K562 (cell line): ENCODE data around the gene SEMA4F. TPM values are rescaled to one million over a fixed set of nuclear protein-coding genes. Genes with fewer than 3 reads are reported as not detected.

Experiments used
- ARID1B ChIP-seq: fragments of 450-650 bp; IDR thresholded peaks from 2 replicates; pipeline ENCODE4 v1.6.1; 2016; ENCODE audit warnings: antibody characterized with exemption, mild to moderate bottlenecking, inconsistent platforms
- CHD2 ChIP-seq: IDR thresholded peaks from 2 replicates; pipeline ENCODE4 v1.6.1; 2011; ENCODE audit warnings: low read depth, low read length
- CLOCK ChIP-seq: fragments of 250-450 bp; sonication (Bioruptor Pico); IDR thresholded peaks from 2 replicates; pipeline ENCODE4 v1.4.0; 2020; ENCODE audit warnings: mild to moderate bottlenecking, moderate library complexity, borderline replicate concordance
- E2F4 ChIP-seq: sonication (generic); formaldehyde crosslinking; IDR thresholded peaks from 2 replicates; pipeline ENCODE4 v1.8.0; 2022; ENCODE audit warnings: mild to moderate bottlenecking, low read depth, missing genetic modification reagents
- NR2C1 ChIP-seq, 2 experiments: fragments of 450-650 bp; IDR thresholded peaks; 2 replicates each; pipeline ENCODE4 v1.6.1; 2017; ENCODE audit warnings: mild to moderate bottlenecking in 2 of 2, antibody characterized with exemption in 1 of 2, inconsistent platforms in 1 of 2, missing compliant biosample characterization in 1 of 2, missing genetic modification characterization in 1 of 2
- OTX1 ChIP-seq: fragments of 450-650 bp; formaldehyde crosslinking; IDR thresholded peaks from 2 replicates; pipeline ENCODE4 v1.4.0; 2022; ENCODE audit warnings: mild to moderate bottlenecking
- PCBP1 ChIP-seq: fragments of 200-400 bp; formaldehyde crosslinking; IDR thresholded peaks from 2 replicates; pipeline ENCODE4 v1.6.1; 2018; ENCODE audit warnings: mild to moderate bottlenecking, low read depth, low read length; ENCODE audit not compliant: poor library complexity, severe bottlenecking
- SETDB1 ChIP-seq: IDR thresholded peaks from one replicate; pipeline ENCODE4 v1.6.1; 2012; ENCODE audit warnings: low read length, control low read depth, inconsistent platforms
- SMAD1 ChIP-seq: fragments of 150-350 bp; IDR thresholded peaks from 2 replicates; pipeline ENCODE4 v1.6.1; 2014; ENCODE audit warnings: low read length, low read depth; ENCODE audit not compliant: partially characterized antibody
- SMAD4 ChIP-seq: fragments of 250-450 bp; sonication (Bioruptor Pico); conservative IDR thresholded peaks from 2 replicates; pipeline ENCODE4 v1.8.0; 2021; ENCODE audit warnings: inconsistent platforms, mild to moderate bottlenecking, moderate library complexity
- SMARCA5 ChIP-seq: fragments of 450-650 bp; IDR thresholded peaks from 2 replicates; pipeline ENCODE4 v1.6.1; 2016
- SPI1 ChIP-seq: IDR thresholded peaks from 2 replicates; pipeline ENCODE4 v1.6.1; 2011; ENCODE audit warnings: low read depth, low read length, control low read depth, borderline replicate concordance
- TCF3 ChIP-seq: sonication (generic); formaldehyde crosslinking; IDR thresholded peaks from 2 replicates; pipeline ENCODE4 v1.4.0; 2020; ENCODE audit warnings: mild to moderate bottlenecking, missing genetic modification reagents
- TFAM ChIP-seq: fragments of 250-450 bp; sonication (Bioruptor Pico); conservative IDR thresholded peaks from 2 replicates; pipeline ENCODE4 v1.5.0; 2021; ENCODE audit warnings: mild to moderate bottlenecking, moderate library complexity
- VEZF1 ChIP-seq: fragments of 200-800 bp; sonication (Bioruptor generic); IDR thresholded peaks from 2 replicates; pipeline ENCODE4 v1.6.1; 2017; ENCODE audit warnings: missing genetic modification characterization, missing compliant biosample characterization
- ZNF184 ChIP-seq: sonication (generic); formaldehyde crosslinking; IDR thresholded peaks from 2 replicates; pipeline ENCODE4 v1.5.0; 2020; ENCODE audit warnings: missing genetic modification reagents
- ZNF395 ChIP-seq: fragments of 200-800 bp; sonication (Bioruptor generic); IDR thresholded peaks from 2 replicates; pipeline ENCODE4 v1.6.1; 2017; ENCODE audit warnings: missing genetic modification characterization, missing compliant biosample characterization
- ZNF41 ChIP-seq: fragments of 250-450 bp; sonication (Bioruptor Pico); conservative IDR thresholded peaks from 2 replicates; pipeline ENCODE4 v1.4.0; 2020; ENCODE audit warnings: mild to moderate bottlenecking
- ZNF512 ChIP-seq: IDR thresholded peaks from 2 replicates; pipeline ENCODE4 v1.6.1; 2016; ENCODE audit warnings: missing genetic modification characterization, missing compliant biosample characterization
- polyA plus RNA-seq, 8 experiments: library from polyadenylated mRNA; depleted of rRNA in 4 of 8; stranded (reverse) in 5 of 8; unstranded in 3 of 8; fragments of >200 nt; fragmentation: Nextera tagmentation in 2 of 8; fragmentation: Illumina TruSeq in 1 of 8; extraction: Ambion mirVana in 2 of 8; extraction: Trizol in 1 of 8; gene quantifications; 2 replicates each; pipeline versions ENCODE4 v1.2.1 to v1.2.3, GENCODE V29; 2011 to 2014; ENCODE audit warnings: inconsistent platforms in 1 of 8, missing spikeins in 1 of 8
- total RNA-seq, 7 experiments: library from RNA; depleted of rRNA in 6 of 7; stranded (reverse); fragments of >200 nt in 6 of 7; fragmentation: Illumina TruSeq in 2 of 7; extraction: Trizol in 2 of 7; gene quantifications; 2 replicates each; pipeline versions ENCODE4 v1.2.1 to v1.2.3, GENCODE V29; 2011 to 2021; ENCODE audit warnings: low replicate concordance in 1 of 7

SEMA4F gene
- total and polyA plus RNA-seq, 9 of the 15 experiments (the other 6 are each of a cell fraction or from before 2014, with no cell fraction given), result 0.08 to 1.6 (median 0.33) TPM

GRCh38 chr2:74625658-74626425 lies 28.2 kb upstream of the SEMA4F start (continued):
- TF ChIP-seq CLOCK (no peak), CHD2 (no peak), E2F4 (CRISPR knock-in tag) (no peak), VEZF1 (CRISPR knock-in tag) (no peak), NR2C1 (IDR thresholded peaks at IDR 0.05) (no peak), NR2C1 (tag; IDR thresholded peaks at IDR 0.05) (peak; percentile 49; the same call in 1 of the 2 replicates), TFAM (no peak), PCBP1 (no peak), SMAD1 (no peak), OTX1 (CRISPR knock-in tag) (0 out of 2 replicates have a peak, but pooled peaks have one; percentile 48), ZNF395 (peak; percentile 45; the same call in 1 of the 2 replicates), ZNF512 (tag) (no peak), SMAD4 (CRISPR knock-in tag) (peak; percentile 24), SPI1 (no peak), ARID1B (peak; percentile 73), ZNF184 (CRISPR knock-in tag) (no peak), TCF3 (CRISPR knock-in tag) (no peak), SETDB1 (no peak), SMARCA5 (no peak), ZNF41 (CRISPR knock-in tag) (no peak)
